ENCODE measurements around the gene DDN. TPM values are rescaled to one million over a fixed set of nuclear protein-coding genes. Genes with fewer than 3 reads are reported as not detected.

The DDN gene
- total RNA-seq, 1 donor from 2014 or later, result 0.44 TPM

DNA sequence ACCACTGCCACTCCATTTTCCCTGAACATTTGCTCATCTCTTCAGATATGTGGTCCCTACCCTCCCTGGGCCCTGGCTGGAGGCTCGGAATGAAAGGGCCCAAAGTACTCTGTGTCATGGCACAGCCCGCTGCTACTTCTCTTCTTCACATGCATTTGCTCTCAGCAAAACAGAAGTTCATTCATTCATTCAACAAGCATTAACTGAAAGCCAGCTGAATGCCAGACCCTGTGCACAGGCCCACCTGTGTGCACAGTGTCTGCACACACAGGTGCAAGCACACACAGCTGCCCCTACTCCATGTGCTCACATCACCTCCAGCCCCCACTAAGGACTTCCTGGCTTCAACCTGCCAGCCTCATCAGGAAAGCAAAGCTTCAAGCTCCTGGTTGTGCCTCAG, 13.3 kb downstream of the DDN start:
- H3K4me1 Mint-ChIP-seq, result peaks cover 11% of the 10 kb centered on the region
- no peak for ATAC-seq (ENCODE audit: low read depth)
- peaks cover 43% of the 10 kb centered on the region for H3K27me3 Mint-ChIP-seq
- no peak overlapping the region for H3K27ac Mint-ChIP-seq
- TF ChIP-seq, protein P1, sequence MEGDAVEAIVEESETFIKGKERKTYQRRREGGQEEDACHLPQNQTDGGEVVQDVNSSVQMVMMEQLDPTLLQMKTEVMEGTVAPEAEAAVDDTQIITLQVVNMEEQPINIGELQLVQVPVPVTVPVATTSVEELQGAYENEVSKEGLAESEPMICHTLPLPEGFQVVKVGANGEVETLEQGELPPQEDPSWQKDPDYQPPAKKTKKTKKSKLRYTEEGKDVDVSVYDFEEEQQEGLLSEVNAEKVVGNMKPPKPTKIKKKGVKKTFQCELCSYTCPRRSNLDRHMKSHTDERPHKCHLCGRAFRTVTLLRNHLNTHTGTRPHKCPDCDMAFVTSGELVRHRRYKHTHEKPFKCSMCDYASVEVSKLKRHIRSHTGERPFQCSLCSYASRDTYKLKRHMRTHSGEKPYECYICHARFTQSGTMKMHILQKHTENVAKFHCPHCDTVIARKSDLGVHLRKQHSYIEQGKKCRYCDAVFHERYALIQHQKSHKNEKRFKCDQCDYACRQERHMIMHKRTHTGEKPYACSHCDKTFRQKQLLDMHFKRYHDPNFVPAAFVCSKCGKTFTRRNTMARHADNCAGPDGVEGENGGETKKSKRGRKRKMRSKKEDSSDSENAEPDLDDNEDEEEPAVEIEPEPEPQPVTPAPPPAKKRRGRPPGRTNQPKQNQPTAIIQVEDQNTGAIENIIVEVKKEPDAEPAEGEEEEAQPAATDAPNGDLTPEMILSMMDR (IDR thresholded peaks at IDR 0.05), result no peak
- H3K4me3 Mint-ChIP-seq, result no peak overlapping the region
- no peaks in the 10 kb centered on the region for H3K9me3 Mint-ChIP-seq
- ChIA-PET POLR2A (no interaction called here), CTCF (interaction anchor here (1.3 to 3.0 kb wide), 2 partner anchors 12 to 134 kb away, joined by 4 to 19 read pairs; partner anchors contain the start of genes DDN and DDX23)
- intact Hi-C loops (cut with micrococcal nuclease), result no loop called here
- no peak for DNase-seq
- no peaks in the 10 kb centered on the region for H3K36me3 Mint-ChIP-seq (ENCODE audit: low read depth)

DNA sequence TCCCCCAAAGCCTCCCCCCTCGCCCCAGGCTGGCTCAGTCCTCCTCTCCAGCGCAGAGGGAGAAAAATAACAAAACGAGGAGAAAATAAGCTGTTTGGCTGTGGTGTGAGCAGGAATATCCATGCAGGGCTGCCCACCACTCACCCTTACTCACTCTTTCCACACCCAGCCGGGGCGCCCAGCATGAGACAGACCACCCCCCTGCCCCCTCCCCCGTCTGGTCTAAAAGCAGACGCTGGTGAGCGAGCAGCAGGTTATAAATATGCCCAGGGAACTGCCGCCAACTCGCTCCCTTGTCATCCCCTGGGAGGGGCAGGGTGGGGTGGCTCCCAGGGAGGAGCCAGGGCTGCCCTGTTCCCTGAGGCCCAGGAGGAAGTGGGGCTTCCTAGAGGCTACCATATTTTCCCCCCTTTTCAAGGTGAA, 13.7 kb downstream of the DDN start:
- peaks cover 41% of the 10 kb centered on the region for H3K27me3 Mint-ChIP-seq
- intact Hi-C loops (cut with micrococcal nuclease), result no loop called here
- peaks cover 15% of the 10 kb centered on the region for H3K4me1 Mint-ChIP-seq
- ATAC-seq (ENCODE audit: low read depth) (no peak), DNase-seq (no peak)
- no peaks in the 10 kb centered on the region for H3K36me3 Mint-ChIP-seq (ENCODE audit: low read depth)
- POLR2A ChIA-PET, result no interaction called here
- no peak overlapping the region for H3K27ac Mint-ChIP-seq
- H3K4me3 Mint-ChIP-seq, result no peak overlapping the region
- CTCF ChIA-PET, result interaction anchor here (1.3 kb wide), 1 partner anchor 133 kb away, joined by 4 read pairs; the partner anchor contains the start of gene DDX23
- TF ChIP-seq, protein P1 (IDR thresholded peaks at IDR 0.05), result no peak
- H3K9me3 Mint-ChIP-seq, result no peaks in the 10 kb centered on the region

DNA sequence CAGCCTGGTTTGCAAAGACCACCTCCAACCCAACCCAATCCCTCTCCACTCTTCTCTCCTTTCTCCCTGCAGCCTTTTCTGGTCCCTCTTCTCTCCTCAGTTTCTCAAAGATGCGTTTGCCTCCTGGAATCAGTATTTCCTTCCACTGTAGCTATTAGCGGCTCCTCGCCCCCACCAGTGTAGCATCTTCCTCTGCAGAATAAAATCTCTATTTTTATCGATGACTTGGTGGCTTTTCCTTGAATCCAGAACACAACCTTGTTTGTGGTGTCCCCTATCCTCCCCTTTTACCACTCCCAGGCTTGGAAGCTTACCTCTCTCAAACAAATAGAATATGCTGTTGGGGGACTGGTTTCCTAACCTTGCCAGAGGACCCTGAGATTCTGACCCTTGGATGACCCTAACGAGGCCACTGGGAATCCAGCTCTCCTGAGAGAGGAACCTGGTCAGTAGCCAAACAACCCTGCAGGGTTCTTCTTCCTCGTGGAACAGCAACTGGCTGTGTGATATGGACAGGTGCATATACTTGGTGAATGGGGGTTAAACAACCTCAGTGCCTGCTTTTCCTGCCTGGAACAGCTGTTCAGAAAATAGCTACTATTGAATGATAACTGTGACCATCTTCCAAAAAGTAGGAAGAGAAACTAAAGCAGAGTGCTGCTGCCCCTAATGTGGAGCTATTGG, 16.6 kb downstream of the DDN start:
- TF ChIP-seq, protein P1 (IDR thresholded peaks at IDR 0.05), result no peak
- CTCF ChIA-PET, result interaction anchor here (1.4 kb wide), 2 partner anchors 13 to 58 kb away, joined by 3 read pairs; no protein-coding TSS in a partner anchor
- DNase-seq (no peak), ATAC-seq (ENCODE audit: low read depth) (no peak)
- Mint-ChIP-seq H3K27ac (peak overlapping the region; percentile 16), H3K4me1 (peaks cover 37% of the 10 kb centered on the region), H3K27me3 (peaks cover 31% of the 10 kb centered on the region), H3K4me3 (no peak overlapping the region), H3K9me3 (no peaks in the 10 kb centered on the region), H3K36me3 (ENCODE audit: low read depth) (no peaks in the 10 kb centered on the region)
- POLR2A ChIA-PET, result interaction anchor here (1.1 to 1.4 kb wide), 2 partner anchors 25 to 37 kb away, joined by 4 to 5 read pairs; partner anchors contain the start of gene ARF3
- intact Hi-C loops (cut with micrococcal nuclease), result loop anchor here (5.0 kb wide), 1 partner anchor 110 kb away; the partner anchor contains the start of gene DHH

DNA sequence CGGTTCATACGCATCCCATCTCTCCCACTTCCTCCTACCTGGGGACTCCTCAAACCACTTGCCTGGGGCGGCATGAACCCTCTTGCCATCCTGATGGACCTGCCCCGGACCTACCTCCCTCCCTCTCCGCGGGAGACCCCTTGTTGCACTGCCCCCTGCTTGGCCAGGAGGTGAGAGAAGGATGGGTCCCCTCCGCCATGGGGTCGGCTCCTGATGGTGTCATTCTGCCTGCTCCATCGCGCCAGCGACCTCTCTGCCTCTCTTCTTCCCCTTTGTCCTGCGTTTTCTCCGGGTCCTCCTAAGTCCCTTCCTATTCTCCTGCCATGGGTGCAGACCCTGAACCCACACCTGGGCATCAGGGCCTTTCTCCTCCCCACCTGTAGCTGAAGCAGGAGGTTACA, 17.4 kb downstream of the DDN start:
- intact Hi-C loops (cut with micrococcal nuclease), result loop anchor here (5.0 kb wide), 1 partner anchor 111 kb away; the partner anchor contains the start of gene DHH
- peaks cover 38% of the 10 kb centered on the region for H3K27me3 Mint-ChIP-seq
- CTCF ChIA-PET, result interaction anchor here (0.6 to 6.1 kb wide), 3 partner anchors 56 to 556 kb away, joined by 3 to 74 read pairs (median 4); partner anchors contain the start of gene FKBP11
- ATAC-seq (ENCODE audit: low read depth) (no peak), DNase-seq (no peak)
- POLR2A ChIA-PET, result interaction anchor here (0.6 to 1.0 kb wide), 3 partner anchors 10 to 149 kb away, joined by 3 to 6 read pairs (median 3); partner anchors contain the start of gene TUBA1B
- peaks cover 42% of the 10 kb centered on the region for H3K4me1 Mint-ChIP-seq
- H3K9me3 Mint-ChIP-seq, result no peaks in the 10 kb centered on the region
- TF ChIP-seq, protein P1 (IDR thresholded peaks at IDR 0.05), result no peak
- peak overlapping the region; percentile 73 for H3K4me3 Mint-ChIP-seq
- no peaks in the 10 kb centered on the region for H3K36me3 Mint-ChIP-seq (ENCODE audit: low read depth)
- H3K27ac Mint-ChIP-seq, result peak overlapping the region; percentile 8

All from activated B cell treated with CpG ODN at 0.5 μM for 24 hours (primary cell).